Measurements from ENCODE around the gene PRSS36.
"Not testable (repeated sequence)": the region's sequence is repeated elsewhere in the genome, so short reads cannot be mapped to it uniquely, and the experiment has no call there.

PRSS36 gene

DNA sequence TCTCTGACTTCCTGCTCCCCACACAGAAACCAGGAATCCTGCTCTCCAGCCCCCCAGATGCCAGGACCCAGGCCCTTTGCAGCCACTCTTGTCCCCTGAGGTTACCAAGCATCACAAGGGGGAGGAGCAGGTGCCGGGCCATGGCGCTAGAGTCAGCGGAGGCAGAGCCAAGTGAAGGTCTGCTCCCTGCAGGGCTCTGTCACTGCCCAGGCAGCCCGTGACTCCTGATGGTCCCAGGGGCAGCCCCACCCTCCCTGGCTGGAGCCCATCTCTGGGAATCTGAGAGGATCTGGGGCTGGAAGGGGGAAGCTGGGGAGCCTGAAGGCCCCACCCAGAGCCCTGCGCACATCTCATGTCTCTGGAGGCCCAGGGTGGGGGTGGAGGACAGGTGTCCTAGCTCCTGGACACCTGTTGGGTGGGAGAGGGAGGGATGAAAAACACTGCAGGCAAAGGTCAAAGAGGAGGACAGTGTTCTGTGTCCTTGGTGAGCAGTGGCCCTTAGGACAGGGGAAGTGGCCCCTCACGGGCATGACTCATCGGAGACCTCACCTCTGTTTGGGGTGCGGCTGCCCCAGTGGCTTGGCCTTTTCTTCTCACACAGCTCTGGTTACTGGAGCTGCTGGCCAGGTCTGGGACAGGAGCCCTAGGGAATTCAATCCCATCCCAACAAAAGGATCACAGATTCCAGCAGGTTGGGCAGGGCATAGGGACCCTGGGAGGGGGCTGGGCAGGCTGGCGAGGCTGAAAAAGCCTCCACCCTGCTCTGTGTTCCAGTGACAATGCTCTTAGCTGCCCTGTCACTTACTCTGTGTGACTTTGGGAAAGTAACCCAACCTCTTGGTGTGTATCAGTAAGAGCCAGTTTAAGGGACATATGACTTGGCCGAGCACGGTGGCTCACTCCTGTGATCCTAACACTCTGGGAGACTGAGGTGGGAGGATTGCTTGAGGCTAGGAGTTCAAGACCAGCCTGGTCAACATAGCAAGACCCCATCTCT is at the start of gene PRSS36:
Gene PRSS36 (minus strand): TSS at position 173 of the 997 bp plus-strand sequence. CDS start 31 bp downstream, at position 142.
- no peak for DNase-seq

DNA sequence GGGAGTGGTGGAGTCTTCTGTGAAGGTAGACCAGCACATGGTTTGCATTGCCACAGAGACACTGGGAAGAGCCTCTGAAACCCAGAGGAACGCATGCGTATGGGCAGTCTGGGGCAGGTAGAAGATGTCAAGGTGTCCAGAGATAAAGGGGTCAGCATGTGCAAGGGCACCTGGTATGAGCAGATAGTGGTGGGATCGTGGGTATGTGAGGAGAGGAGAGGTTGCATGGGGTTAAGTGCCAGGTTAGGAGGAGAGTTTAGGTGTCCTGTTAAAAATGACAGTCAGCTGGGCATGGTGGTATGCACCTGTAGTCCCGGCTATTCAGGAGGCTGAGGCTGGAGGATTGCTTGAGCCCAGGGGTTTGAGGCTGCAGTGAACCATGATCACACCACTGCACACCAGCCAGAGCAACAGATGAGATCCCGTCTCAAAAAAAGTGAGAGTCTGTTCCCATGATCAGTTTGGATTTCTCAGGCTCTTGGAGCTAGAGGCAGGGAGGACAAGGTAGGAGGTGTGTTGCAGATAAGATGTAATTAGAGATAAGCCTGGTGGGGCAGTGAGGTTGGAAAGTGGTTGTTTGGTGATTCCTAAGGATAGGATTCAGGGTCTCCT is 49.7 kb upstream of the PRSS36 start:
- no peak for DNase-seq

- DNase-seq, result no peak
Observed at GRCh38 chr16:31198207-31198882, 48.5 kb upstream of the PRSS36 start.

DNA sequence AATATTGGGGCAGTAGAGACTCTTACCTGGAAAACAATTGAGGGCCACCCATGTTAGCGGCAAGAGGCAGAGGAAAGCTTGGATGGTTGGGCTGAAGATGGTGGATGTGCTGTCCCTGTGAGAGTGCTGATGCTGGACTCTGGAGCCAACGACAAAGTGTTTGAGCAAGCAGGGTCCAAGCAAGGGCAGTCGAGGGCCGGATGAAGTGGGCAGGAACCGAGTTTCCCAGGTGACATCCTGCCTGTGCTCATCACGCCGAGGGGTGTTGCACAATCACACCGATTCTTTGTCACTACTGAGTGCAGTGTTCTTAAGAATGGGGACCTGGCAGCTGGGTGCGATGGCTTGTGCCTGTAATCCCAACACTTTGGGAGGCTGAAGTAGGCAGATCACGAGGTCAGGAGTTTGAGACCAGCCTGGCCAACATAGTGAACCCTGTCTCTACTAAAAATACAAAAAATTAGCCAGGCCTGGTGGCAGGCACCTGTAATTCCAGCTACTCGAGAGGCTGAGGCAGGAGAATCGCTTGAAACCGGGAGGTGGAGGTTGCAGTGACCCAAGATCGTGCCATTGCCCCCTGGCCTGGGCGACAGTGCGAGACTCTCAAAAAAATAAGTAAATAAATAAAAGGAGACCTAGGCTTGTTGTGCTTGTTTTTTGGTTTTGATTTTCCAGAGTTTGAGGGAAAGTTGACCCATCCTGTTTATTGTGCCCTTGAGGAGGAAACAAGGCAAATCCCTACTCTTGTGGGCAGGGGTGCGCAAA is 46.6 kb upstream of the PRSS36 start:
- no peak for DNase-seq

DNA sequence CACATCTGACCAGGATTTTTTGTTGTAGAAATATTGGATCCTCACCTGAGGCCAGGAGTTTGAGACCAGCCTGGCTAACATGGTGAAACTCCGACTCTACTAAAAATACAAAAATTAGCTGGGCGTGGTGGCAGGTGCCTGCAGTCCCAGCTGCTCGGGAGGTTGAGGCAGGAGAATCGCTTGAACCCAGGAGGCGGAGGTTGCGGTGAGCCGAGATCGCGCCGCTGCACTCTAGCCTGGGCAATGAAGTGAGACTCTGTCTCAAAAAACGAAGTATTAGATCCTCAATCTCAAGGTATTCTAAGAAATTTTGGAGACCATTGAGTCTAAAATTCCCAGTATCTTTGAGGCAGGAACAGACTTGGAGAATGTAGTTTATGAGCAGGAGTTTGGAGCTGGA is 46.0 kb upstream of the PRSS36 start:
- DNase-seq, result not testable (repeated sequence)

- no peak for DNase-seq
Observed at GRCh38 chr16:31194898-31195297, 45.0 kb upstream of the PRSS36 start.

DNA sequence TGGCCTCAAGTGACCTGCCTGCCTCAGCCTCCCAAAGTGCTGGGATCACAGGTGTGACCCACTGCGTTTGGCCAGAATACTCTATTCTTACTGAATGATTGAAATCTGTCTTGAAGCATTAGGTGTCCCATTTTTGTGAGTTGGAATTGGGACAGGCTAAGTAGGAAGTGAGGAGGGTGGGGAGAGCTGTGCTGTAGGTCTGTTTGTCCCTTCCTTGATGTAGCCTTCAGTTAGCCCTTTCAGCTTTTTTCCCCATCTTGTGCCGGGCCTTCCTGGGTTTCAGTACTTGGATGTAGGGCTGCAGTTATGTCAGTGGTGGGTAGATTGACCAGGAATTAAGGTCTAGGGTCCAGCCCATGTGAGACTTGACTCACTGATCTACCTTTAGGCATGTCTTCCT is 44.0 kb upstream of the PRSS36 start:
- no peak for DNase-seq

DNA sequence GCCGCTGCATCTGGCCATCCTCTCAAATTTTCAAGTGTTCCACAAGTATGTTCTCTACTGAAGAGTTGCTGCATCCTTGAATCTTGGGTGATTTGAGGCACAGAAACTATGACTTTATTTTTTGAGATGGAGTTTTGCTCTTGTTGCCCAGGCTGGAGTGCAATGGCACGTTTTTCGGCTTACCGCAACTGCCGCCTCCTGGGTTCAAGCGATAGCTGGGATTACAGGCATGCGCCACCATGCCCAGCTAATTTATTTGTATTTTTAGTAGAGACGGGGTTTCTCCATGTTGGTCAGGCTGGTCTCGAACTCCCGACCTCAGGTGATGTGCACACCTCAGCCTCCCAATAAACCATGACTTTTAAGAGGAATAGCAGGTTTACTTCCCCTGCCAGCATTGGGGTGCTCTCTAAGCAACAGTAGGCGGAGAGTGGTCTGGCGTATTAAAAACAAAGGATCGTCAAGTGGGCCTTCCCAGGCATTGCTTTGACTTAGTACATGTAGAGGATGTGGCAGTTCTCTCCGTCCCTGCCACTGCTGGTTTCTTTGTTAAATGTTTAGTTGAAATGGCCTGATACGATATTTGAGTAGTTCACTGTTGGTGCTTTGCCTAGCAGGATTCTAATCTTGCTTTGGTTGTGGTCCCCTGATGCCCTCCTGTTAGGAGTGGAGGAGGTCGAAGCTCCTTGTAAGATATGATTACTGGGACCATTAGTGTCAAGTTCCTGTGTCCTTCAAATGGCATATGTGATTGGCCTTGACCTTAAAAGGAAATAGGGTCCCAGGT is 43.2 kb upstream of the PRSS36 start:
- no peak for DNase-seq

DNA sequence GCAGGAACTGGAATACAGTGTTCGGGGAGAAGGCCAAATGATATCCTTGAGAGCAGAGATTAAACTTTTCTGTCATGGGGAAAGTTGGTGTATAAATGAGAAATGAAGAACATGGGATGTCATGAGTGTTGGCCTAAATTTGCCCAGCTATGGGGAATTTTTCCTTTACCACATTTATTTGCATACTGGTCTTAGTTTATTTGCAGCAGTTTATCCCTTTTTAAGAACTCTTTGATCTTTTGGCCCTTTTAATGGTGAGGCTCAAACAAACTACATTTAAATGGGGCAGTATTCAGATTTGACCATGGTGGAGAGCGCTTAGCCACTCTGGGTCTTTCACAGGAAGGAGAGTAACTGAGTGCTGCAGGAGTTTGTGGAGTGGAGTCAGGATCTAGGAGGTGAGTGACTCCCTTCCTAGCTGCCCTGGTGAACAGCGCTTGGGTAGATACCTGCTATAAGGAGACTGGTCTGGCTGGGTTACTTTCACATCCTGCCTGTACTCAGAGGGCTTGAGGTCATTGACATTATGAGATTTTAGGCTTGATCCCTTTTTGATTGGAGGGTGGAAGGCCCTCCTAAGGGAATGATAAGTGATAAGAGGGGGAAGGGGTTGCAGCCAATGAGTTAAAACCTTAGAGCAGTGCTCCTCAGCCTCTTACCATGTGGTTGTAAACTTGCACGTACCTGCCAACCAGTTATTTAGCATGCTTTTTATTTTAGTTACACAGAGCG is 42.0 kb upstream of the PRSS36 start:
- DNase-seq, result no peak

- no peak for DNase-seq
Observed at GRCh38 chr16:31190818-31191444, 41.1 kb upstream of the PRSS36 start.

GRCh38 chr16:31190061-31190460 is 40.2 kb upstream of the PRSS36 start:
- DNase-seq, result no peak

- DNase-seq, result no peak
Observed at GRCh38 chr16:31189412-31189778, 39.5 kb upstream of the PRSS36 start.

DNA sequence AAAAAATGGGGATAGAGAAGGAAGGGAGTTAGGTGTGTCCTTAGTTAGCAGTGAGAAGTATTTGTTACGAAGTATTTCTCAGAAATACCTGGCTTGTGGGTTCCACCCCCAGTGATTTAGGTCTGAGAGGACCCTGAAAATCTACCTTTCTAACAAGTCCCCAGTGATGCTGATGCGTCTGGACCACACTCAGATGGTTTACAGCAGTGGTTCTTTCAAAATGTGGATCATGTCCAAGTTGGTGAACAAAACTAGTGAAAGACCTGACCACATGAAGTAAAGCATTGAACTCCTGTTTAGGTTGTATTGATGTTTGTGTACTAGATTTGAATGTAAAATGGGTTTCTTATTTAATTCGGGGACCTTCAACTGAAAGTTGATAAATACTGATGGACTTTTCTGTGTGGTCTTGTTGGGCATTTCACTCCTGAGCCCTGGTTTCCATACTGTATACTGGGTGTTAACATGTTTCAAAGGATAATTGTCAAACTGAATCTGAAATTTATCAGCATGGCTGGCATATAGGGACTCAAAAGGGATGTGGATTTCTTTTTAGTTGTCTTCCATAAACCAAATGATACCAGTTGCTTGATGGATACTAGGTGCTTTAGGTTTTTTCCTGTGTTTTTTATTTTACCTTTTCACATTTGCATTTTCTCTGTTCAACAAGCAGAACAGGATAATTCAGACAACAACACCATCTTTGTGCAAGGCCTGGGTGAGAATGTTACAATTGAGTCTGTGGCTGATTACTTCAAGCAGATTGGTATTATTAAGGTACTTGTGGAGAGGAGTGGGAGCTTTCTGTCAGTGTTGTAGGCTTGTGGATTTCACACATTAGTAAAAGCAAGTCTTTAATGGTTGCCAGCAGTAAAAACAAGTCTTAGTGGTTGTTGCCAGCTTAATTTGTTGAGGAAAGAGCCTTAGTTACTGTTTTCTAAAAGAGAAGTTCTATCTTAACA is 38.9 kb upstream of the PRSS36 start:
- DNase-seq, result no peak

DNA sequence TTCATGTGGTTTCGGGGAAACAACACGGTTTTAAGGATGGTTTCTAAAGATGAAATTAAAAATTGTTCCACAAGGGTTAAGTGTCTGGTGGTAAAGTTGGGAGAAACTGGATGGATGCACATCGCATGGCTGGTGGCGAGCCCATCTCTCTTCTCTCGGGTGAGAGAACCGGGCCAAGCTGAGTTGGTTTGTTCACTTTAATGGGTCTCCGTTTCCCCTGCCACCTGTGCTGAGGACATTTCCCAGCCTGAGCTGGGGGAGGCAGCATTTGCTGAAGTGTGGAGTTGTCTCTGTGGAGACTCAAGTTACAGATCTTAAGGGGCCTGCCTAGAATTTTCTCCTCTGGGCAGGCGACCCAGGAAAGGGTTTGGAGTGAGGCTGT is 37.9 kb upstream of the PRSS36 start:
- DNase-seq, result no peak

DNA sequence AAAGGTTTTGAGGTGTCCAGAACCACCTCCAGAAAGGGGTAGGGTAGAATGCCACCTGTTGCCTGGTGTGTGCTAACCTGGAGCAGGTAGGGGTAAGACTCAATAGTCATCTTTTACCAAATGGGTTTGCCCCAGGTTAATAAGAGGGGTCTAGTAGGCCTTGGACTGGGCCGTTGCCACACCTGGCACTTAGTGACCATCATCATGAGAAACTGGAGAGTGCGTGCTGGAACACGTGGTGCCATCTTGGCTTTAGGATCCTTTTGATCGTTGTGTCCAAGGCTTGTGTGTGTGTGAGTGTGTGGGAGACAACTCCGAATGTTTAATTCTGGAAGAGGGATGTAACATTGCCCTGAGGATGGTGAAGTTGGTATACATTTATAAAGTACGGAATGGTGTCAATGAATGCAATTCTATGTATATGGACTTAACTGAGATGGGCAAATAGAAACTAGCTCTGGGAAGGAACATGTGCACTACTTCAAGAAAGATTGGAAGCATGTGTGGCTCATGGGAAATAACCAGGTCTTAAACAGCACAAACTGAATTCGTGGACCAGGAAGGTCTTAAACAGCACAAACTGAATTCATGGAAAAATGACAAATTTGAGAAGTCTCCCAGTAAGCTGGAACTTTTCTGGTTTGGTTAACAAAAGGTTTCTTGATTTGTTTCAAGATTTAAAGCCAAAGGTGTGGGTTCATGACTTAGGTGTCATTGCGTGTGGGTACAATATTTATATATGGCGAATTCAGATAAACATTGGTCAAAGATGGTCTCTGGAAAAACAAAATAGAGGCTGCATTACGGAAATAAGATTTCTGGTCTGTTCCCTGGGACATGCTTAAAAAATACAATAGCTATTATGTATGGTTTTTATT is 37.3 kb upstream of the PRSS36 start:
- no peak for DNase-seq

DNA sequence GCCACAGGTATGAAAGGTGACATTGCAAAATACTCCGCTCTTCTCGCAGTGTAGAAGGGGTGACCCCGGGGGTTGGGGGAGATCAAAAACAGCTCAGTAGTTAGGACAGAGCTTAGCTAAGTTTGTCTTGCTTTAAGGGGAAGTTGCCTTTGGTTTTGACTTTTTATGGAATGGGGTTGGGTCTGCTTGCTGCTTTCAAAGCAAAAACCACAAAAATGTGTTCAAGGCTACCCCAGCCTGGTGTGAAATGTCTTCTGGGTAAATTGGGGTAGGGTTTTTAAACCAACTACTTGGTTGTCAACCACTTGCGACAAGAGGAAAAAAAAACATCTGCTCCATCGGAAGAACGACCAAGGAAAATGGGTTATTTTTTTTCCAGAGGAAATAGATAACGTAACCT is 36.3 kb upstream of the PRSS36 start:
- no peak for DNase-seq

DNA sequence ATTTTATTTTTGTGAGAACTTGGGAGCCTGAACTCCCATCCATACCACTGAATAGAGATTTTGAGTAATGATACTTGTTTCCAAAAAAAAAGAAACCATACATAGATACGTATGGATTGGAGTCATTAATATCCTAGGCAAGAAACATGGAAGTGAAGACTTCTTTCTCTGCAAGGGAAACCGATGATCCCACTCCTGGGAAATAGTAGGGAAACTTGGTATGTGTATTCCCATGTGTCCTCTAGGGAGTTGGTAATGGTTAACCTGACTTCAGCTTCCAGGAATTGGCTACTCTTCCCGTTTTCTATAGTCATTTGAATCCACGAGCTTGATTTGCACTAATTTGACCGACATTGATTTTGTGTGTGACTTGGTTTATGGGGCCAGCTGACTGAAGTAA is 35.5 kb upstream of the PRSS36 start:
- DNase-seq, result no peak

DNA sequence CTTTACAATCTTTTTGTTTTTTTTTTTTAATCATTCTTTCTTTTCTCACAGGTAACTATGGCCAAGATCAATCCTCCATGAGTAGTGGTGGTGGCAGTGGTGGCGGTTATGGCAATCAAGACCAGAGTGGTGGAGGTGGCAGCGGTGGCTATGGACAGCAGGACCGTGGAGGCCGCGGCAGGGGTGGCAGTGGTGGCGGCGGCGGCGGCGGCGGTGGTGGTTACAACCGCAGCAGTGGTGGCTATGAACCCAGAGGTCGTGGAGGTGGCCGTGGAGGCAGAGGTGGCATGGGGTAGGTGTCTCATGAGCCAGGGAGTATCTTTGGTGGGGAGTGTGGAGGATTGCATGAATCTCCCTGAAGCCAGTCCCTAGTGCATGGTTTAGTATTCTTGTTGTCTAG is 35.0 kb upstream of the PRSS36 start:
- DNase-seq, result no peak

Measured in NCI-H187 (cell line).